ENCODE data around the gene PFDN6. TPM values are rescaled to one million over a fixed set of nuclear protein-coding genes. Genes with fewer than 3 reads are reported as not detected.
A peak's percentile ranks its signal among the peaks of the same experiment; 100 is the strongest.

PFDN6 gene
- total and polyA plus RNA-seq, 9 of the 15 experiments (the other 6 are each of a cell fraction or from before 2014, with no cell fraction given) = 6.8 to 475 (median 216) TPM

- TF ChIP-seq NCOA2 (IDR thresholded peaks at IDR 0.05; ENCODE audit: partially characterized antibody in 2 of 2) (no peak), BDP1 (IDR thresholded peaks at IDR 0.05; ENCODE audit: insufficient read depth, insufficient read length) (no peak), BCL6 (CRISPR knock-in tag; IDR thresholded peaks at IDR 0.05) (no peak), ETV5 (CRISPR knock-in tag; IDR thresholded peaks at IDR 0.05; ENCODE audit: low read depth) (no peak), ETS2 (tag; IDR thresholded peaks at IDR 0.05; ENCODE audit: borderline replicate concordance, poor library complexity, severe bottlenecking) (no peak), GATA2 (CRISPR knock-in tag; IDR thresholded peaks at IDR 0.05) (no peak), RBM34 (IDR thresholded peaks at IDR 0.05; ENCODE audit: borderline replicate concordance, insufficient read depth, low read length) (no peak), ZKSCAN8 (CRISPR knock-in tag; IDR thresholded peaks at IDR 0.05) (no peak), SREBF2 (CRISPR knock-in tag; IDR thresholded peaks at IDR 0.05) (no peak), POLR2AphosphoS5 (IDR thresholded peaks at IDR 0.05; ENCODE audit: control insufficient read depth, insufficient read depth, low read depth, low read length) (peak; percentile 64; the same call in 1 of the 2 replicates), CREB3L1 (IDR thresholded peaks at IDR 0.05; ENCODE audit: borderline replicate concordance, low read depth) (peak; percentile 17; the same call in 1 of the 2 replicates), KDM1A (IDR thresholded peaks at IDR 0.05) (no peak), CTCFL (IDR thresholded peaks at IDR 0.05; ENCODE audit: borderline replicate concordance, insufficient read depth, low read depth, low read length, poor library complexity, severe bottlenecking) (no peak), ZNF57 (CRISPR knock-in tag; IDR thresholded peaks at IDR 0.05) (no peak), PCBP1 (IDR thresholded peaks at IDR 0.05; ENCODE audit: low read depth, low read length, poor library complexity, severe bottlenecking) (no peak), SIN3A (IDR thresholded peaks at IDR 0.05; ENCODE audit: borderline replicate concordance in 2 of 2, control insufficient read depth in 1 of 2, low read depth in 2 of 2, low read length in 2 of 2) (peak; percentile 34 to 42; a peak in 1 of 4 replicates), FOXM1 (IDR thresholded peaks at IDR 0.05; ENCODE audit: low read depth) (peak; percentile 86), FOXM1 (CRISPR knock-in tag; IDR thresholded peaks at IDR 0.05; ENCODE audit: low read depth) (no peak), RFX1 (IDR thresholded peaks at IDR 0.05) (no peak; the same call in 1 of the 2 replicates)
- TF ChIP-seq, protein P1, sequence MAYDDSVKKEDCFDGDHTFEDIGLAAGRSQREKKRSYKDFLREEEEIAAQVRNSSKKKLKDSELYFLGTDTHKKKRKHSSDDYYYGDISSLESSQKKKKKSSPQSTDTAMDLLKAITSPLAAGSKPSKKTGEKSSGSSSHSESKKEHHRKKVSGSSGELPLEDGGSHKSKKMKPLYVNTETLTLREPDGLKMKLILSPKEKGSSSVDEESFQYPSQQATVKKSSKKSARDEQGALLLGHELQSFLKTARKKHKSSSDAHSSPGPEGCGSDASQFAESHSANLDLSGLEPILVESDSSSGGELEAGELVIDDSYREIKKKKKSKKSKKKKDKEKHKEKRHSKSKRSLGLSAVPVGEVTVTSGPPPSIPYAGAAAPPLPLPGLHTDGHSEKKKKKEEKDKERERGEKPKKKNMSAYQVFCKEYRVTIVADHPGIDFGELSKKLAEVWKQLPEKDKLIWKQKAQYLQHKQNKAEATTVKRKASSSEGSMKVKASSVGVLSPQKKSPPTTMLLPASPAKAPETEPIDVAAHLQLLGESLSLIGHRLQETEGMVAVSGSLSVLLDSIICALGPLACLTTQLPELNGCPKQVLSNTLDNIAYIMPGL (CRISPR knock-in tag; IDR thresholded peaks at IDR 0.05) = no peak
- TF ChIP-seq, protein P2, sequence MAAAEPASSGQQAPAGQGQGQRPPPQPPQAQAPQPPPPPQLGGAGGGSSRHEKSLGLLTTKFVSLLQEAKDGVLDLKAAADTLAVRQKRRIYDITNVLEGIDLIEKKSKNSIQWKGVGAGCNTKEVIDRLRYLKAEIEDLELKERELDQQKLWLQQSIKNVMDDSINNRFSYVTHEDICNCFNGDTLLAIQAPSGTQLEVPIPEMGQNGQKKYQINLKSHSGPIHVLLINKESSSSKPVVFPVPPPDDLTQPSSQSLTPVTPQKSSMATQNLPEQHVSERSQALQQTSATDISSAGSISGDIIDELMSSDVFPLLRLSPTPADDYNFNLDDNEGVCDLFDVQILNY (CRISPR knock-in tag; IDR thresholded peaks at IDR 0.05) = no peak
Observed at GRCh38 chr6:33317669-33318425, 28.4 kb downstream of the PFDN6 start, which contains the start of gene ZBTB22 (continued).

All from K562 (cell line).